Urothelium cell line (cell line): ENCODE data around the gene THUMPD2.
"Not testable (repeated sequence)": the region's sequence is repeated elsewhere in the genome, so short reads cannot be mapped to it uniquely, and the experiment has no call there.

Experiments used
- DNase-seq: peaks from one replicate; pipeline ENCODE4 v3.0.0; 2011; ENCODE audit warnings: low spot score, mixed read lengths
- FAIRE-seq: peaks from 2 replicates; lab custom pipeline; 2011; peaks lifted over from hg19 to GRCh38; lab: Jason Lieb, UNC

The THUMPD2 gene, protein sequence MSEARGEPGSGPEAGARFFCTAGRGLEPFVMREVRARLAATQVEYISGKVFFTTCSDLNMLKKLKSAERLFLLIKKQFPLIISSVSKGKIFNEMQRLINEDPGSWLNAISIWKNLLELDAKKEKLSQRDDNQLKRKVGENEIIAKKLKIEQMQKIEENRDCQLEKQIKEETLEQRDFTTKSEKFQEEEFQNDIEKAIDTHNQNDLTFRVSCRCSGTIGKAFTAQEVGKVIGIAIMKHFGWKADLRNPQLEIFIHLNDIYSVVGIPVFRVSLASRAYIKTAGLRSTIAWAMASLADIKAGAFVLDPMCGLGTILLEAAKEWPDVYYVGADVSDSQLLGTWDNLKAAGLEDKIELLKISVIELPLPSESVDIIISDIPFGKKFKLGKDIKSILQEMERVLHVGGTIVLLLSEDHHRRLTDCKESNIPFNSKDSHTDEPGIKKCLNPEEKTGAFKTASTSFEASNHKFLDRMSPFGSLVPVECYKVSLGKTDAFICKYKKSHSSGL

DNA sequence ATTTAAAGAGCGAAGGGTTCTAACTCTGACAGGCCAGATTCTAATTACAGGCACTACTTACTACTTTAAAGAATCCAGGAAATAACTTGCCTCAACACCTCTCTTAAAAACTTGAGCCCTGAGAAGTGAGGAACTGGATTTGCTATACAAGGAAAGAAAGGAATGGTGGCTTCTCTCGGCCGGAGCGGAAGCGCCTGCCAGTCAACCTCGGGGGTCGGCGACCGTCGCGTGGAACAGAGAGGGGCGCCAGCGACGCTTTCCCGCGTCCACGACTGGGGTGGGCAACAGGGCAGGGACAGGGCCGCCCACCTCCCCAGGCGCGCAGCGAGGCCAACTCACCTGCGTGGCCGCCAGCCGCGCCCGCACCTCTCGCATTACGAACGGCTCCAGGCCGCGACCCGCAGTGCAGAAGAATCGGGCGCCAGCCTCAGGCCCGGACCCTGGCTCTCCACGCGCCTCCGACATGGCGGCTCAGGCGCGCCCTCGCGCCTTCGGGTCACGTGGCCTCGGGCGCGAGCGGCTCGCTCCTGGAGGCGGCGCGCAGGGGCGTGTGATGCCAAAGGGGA lies at the start of gene THUMPD2:
THUMPD2 (minus strand) TSS at position 484 of the 566 bp plus-strand sequence; CDS start at position 465, 19 bp downstream.
- FAIRE-seq (peak; percentile 79), DNase-seq (peak; percentile 90)

DNA sequence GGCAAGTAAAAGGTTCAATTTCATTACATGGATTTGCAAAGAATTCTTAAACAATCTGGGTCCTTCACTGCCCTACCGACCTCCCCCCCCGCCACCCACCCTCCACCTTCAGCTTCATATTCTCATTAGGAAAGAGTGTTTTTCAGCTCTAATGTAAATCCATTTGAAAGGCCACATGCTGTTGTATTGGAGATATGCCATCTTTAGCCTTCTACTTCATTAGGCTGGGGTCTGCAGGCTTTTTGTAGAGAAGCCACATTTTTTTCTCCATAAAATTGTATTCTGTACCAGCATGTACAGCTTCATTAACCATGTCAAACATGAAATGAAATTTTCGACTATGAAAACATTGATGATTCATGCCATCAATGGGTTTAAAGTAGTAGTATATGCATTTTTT lies 42.8 kb upstream of the THUMPD2 start:
- DNase-seq: no peak
- no peak for FAIRE-seq

DNA sequence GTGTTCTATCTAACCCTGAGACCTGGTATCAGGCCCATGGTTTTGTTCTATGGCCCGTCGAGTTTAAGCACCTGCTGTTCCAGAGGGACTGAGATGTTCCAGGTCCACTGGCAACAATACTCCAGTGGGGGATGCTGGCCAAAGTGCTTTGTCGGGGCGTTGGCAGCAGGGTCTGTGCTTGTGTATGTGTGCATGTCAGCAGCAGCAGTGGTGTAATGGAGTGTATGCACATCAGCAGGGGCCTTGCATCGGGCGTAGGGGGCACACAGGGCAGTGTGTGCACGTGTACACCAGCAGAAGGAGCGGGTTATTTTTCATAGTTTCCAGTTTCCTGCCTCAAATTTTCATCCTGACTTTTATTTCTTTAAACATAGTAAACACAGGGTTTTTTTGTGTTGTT lies 37.8 kb upstream of the THUMPD2 start:
- FAIRE-seq (peak; percentile 89), DNase-seq (no peak)

DNA sequence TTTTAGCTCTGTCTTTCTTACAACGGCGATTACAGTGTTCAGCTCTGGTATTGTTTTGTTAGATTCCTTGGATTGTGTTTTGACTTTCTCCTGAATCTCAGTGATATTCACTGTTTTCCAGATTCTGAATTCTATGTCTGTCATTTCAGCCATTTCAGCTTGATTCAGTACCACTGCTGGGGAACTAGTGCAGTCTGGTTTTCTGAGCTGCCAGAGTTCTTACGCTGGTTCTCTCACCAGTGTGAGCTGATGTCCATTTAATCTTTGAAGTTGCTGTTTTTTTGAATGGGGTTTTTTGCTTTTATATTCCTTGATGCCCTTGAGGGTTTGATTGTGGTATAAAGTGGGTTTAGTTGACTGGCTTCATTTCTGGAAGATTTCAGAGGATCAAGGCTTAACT lies 37.4 kb upstream of the THUMPD2 start:
- FAIRE-seq (no peak), DNase-seq (no peak)

DNA sequence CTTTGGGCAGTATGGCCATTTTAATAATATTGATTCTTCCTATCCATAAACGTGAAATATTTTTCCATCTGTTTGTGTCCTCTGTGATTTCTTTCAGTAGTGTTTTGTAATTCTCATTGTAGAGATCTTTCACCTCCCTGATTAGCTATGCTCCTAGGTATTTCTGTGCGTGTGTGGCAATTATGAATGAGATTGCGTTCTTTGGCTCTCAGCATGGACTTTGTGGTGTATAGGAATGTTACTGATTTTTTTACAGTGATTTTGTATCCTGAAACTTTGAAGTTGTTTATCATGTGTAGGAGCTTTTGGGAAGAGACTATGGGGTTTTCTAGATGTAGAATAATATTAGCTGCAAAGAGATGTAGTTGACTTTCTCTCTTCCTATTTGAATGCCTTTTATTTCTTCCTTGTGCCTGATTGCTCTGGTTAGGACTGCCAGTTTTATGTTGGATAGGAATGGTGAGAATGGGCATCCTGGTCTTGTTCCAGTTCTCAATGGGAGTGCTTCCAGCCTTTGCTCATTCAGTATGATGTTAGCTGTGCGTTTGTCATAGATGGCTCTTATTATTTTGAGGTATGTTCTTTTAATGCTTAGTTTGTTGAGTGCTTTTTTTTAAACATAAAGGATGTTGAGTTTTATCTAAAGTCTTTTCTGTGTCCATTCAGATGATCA lies 27.0 kb upstream of the THUMPD2 start:
- DNase-seq (no peak), FAIRE-seq (no peak)

DNA sequence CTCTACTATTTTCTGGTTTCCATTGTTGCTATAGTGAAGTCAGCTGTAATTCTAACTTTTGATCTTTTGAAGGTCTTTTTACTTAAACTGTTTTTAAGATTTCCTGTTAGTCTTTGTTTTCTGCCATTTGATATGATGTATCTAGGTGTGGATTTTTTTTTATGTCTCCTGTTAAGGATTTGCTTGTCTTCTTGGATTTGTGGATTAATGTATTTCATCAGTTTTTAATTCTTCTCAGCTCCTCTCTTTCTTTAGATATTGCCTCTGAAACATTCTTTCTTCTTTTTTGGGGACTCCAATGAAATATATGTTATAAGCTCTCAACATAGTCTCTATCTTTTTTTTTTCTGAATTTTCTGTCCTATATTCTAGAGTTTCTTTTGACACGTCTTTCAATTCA lies 24.8 kb upstream of the THUMPD2 start:
- DNase-seq (no peak), FAIRE-seq (no peak)

DNA sequence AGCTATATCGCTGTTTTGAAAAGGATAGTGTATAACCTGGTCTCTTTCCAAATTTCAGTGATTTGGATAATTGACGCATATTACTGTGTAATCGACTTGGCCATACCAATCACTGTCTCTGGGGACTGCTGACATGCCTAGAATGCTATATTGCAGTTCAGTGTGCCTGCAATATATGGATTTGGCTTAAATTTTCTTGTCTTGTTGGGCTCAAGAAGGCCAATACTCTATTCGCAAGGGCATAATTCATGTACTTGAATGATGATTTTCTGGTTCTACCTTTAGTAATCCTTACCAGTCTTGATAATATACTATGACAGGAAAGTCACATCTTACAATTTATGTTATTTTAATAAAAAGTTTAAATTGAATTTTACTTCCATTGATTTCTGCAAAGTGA lies 21.7 kb upstream of the THUMPD2 start:
- FAIRE-seq (no peak), DNase-seq (no peak)

DNA sequence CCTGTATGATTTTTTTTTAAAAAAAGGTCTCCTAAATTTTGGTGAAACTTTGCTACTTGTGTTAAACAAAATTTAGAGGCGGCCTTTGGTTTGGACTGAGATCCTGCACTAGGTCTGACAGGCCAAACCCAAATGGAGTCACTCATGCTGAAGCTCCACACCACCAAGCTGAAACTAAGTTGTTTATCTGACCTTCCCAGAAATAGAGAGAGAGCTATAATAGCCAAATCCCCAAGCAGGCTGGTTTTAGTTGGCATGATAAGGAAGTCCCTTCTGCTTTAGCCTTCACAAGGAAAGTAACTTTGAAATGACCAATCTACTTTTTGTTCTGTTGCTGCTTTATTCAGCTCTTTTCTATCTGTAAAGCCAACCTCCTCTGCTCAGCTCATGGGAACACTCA lies 17.1 kb upstream of the THUMPD2 start:
- FAIRE-seq (no peak), DNase-seq (no peak)

DNA sequence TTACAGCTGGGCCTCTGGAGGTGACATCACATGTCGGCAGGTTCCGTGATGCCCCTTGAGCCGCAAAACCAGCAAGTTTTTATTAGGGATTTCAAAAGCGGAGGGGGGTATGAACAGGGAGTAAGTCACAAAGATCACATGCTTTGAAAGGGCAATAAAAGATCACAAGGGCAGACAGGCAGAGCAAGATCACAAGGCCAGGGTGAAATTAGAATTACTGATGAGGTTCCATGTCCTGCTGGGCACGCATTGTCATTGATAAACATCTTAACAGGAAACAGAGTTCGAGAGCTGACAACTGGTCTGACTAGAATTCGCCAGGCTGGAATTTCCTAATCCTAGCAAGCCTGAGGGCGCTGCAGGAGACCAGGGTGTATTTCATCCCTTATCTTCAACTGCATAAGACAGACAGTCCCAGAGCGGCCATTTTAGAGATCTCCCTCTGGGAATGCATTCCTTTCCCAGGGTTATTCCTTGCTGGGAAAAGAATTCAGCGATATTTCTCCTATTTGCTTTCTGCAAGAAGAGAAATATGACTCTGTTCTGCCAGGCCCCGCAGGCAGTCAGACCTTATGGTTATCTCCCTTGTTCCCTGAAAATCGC lies 11.3 kb upstream of the THUMPD2 start:
- not testable (repeated sequence) for FAIRE-seq, DNase-seq

DNA sequence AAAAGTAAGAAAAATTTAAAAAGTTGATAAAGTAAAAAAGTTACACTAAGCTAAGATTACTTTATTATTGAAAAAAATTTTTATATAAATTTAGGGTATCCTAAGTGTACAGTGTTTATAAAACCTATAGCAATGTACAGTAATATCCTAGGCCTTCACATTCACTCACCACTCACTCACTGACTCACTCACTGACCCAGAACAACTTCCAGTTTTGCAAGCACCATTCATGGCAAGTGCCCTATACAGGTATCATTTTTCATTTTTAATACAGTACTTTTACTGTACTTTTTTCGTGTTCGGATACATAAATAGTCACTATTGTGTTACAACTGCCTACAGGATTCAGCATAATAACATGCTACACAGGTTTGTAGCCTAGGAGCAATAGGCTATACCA lies 8.9 kb upstream of the THUMPD2 start:
- no peak for FAIRE-seq
- DNase-seq: no peak

DNA sequence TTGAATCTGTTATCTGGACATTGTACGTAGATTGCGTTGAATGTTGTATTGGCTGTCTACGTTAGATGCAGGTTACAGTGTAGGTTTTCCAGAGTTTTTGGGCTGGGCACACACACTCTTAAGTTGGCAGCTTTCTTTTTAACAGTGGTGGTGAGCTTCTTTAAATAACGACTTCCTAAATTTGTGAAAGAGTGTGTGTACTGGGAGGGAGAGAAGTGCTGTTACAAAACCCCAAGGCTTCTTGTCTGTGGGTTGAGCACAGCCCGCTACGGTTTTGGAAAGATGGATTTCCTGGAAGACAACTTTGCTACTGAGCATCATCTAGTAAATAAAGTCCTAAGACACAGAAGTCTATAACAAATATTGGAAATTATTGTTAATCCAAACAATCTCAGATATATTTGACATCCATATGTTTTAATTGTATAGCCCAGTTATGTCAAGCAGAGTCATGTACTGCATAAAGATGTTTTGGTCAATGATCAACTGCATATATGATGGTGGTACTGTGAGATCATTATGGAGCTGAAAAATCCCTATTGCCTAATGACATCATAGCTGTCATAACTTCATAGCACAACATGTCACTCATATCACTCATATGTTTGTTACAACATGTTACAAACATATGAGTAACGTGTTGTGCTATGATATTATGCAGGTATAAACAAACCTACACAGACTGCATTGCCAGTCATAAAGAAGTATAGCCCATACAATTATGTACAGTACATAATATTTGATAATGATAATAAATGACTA lies 7.9 kb upstream of the THUMPD2 start:
- FAIRE-seq: no peak

DNA sequence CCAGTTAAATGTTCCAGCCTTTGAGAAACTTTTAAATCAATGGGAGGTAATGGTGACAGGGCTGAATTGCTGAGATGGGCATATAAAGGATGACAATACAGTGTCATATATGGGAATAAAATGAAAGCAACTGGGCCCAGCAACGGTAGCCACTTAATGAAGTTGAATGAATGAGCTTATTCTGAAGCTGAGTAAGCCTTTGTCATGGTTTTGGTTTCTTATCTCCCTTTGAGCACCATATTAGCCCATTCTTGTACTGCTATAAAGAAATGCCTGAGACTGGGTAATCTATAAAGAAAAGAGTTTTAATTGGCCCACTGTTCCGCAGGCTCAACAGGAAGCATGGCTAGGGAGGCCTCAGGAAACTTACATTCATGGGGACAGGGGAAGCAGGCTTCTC lies 3.5 kb upstream of the THUMPD2 start:
- DNase-seq (no peak), FAIRE-seq (no peak)

More for the DNA sequence above, 7.9 kb upstream of the THUMPD2 start:
- DNase-seq: no peak

DNA sequence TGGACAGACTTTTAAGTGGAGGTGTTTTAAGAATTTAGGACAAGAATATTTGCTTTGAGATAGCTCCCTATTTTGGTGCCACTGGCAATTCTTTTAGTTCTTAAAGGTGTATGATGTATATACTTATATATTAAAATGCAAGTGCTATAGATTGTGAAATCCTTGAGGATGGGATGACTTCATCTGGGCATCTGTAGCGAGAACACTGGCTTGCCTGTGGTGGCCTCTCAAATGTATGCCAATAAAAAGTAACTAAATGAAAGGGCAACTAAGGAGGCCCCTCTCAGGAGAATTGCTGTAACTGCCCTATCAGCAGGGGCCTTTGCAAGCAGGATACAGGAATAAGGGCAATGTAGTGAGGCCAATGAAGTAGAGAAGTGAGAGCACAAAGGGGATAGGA lies 2.6 kb upstream of the THUMPD2 start:
- no peak for DNase-seq
- FAIRE-seq: no peak

DNA sequence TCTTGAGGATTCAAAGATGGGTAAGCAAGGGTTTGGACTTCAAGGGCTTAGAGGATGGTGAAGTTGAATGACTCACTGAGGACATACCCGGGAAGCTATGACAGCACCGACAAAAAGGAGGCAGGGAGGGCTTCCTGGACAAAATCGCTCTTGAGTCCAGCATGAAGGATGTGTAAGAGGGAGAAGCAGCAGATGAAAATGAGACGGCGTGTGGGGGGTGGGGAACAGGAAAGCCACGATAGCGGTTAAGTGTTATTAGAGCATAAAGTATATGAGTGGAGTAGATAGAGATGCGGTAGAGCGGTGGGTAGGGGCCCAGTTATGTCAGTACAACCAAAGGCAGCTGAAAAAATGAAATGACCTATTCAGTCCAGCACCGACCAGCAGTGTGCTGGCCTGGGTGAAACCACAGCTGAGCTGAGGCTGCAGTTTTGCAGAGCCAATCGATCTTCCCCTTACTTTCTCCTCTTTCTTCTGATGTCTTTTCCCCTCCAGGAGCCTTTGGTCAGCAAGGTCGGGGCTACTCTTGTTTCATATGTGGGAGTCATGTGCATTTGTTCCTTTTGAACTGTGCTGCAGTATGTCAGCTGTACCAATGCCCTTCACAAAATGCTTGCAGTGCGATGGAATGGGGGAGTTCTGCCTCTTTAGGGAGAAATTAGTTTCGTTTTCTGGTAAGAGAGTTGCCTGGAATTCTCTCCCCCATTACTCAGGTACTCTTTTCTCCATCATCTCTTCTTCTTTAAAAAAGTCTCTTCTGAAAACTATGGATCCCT lies 2.0 kb upstream of the THUMPD2 start:
- no peak for FAIRE-seq
- peak; percentile 50 for DNase-seq

DNA sequence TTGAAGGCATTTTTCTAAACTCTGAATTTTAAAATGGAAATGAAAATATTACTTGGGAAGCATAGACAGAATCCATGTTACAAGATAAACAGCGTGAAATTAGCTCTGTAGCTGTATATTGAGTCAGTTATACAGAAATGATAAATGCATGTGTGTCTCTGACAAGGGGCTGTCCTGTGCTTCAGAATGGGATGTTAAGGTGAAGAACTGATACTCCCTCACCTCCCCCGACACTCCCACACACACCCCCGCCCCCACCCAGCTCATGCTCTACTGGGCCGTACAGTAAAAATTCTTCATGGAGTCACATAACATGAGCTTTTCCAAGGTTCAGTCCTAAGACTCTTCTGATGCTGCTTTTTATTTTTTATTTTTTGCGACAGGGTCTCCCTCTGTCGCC lies 869 bp upstream of the THUMPD2 start:
- FAIRE-seq (no peak), DNase-seq (no peak)

DNA sequence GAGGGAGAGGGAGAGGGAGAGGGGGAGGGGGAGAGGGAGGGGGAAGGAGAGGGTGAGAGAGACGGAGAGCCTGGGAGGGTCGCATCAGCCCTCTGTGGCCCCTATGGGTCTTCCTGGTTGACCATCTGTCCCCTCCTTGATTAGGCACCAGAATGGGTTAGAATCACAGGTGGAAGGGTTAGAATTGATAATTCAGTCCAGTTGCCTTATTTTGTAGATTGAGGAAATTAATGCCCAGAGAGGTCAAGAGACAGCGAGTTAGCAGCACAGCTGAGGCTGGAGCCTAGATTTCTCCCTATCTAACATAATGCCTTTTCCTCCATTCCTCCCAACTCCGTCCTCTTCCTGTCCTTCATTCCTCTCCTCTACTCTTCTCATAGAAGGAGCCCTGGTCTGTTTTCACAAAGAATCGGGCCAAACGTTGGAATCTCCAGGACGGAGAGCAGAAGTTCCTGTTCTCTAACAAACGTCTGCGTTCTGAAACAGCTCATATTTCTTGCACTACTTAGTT lies 338 bp upstream of the THUMPD2 start:
- FAIRE-seq: no peak
- no peak for DNase-seq

DNA sequence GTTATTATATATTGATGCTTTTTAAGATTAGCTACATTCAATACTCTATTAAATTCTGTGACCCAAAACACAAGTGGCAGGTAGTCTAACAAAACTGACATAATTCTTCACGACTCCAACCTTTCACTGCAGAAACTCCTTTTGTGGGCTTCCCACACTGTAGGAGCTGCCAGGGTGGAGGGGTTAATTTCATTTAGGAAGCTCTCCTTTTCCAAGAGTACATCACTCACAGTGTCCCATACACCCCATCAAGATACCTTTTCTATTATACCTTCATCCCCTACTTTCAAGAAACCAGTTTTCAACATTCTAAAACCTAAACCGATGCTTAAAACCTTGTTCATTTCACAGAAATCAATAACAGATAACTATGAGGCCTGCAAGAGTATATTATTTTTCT lies 825 bp downstream of the THUMPD2 start:
- DNase-seq (no peak), FAIRE-seq (no peak)

DNA sequence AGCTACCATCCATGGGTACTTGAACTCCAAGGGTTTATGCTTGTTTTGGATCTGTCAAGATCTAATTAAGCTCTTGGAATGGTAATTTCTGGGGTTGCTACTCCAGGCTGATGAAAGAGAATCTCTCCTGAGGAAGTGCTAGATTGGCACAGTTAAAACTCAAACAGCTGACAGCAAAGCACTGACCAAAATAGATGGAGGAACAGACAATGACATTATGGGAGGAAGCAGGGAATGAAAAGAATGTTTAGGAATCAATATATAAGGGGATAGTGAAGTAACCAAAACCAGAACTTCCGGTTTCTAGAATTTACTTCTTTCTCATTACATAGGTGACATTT lies 6.3 kb downstream of the THUMPD2 start:
- DNase-seq (no peak), FAIRE-seq (no peak)

DNA sequence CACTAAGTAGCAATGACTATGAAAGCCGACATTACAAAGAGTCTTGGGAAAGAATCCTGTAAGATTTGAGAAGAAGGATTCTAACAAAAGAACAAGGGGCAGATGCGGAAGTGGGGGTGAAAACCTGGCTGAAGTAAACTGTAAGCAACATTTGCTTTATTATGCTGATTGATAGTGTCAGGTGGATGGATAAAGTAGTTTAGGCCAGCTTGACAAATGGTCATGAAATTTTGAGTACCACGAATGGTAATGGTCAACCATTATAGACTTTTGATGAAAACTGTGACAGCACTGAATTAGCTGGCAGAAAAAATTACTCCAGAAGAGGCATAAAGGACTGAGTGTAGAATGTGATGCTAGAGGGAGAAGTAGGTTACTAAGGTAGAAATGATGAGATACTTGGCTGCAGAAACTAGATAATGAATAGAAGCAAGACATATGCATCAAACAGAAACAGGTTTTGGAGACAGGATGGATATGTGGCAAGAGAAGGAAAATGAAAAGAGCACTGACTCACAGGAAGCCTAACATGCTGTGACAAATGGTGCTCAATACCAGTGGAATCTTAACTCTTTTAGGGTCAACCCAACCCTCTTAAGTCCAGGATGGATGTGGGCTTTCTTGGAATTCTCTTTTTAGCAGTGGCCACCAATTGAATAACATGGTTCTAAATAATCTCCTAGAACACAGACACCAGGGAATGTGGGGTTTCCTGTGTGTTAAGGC lies 6.8 kb downstream of the THUMPD2 start:
- DNase-seq (no peak), FAIRE-seq (no peak)
